ENCODE results near the gene IL1RAPL2.
"Not testable (repeated sequence)": the region's sequence is repeated elsewhere in the genome, so short reads cannot be mapped to it uniquely, and the experiment has no call there.

Gene IL1RAPL2

GRCh38 chrX:105805655-105806054 is 1239.7 kb downstream of the IL1RAPL2 start:
- DNase-seq (ENCODE audit: low spot score) = not testable (repeated sequence)

DNA sequence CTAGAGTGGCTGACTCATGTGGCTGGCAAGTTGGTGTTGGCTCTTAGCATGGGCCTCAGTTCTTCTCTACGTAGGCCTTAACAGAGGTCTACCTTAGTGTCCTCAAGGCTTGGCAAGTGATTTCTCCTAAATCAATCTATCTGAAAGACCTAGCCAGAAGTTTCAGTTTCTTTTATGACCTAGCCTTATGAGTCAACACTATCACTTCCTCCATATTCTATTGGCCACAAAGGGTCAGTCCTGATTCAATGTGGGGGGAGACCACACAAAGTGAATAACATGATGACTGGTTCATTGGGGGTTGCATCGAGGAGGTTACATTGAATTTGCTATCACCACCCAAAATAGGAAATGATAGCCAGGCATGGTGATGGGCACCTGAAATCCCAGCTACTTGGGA is 1250.5 kb downstream of the IL1RAPL2 start:
- no peak for DNase-seq (ENCODE audit: low spot score)
